ENCODE measurements around the gene MOV10L1. TPM values are rescaled to one million over a fixed set of nuclear protein-coding genes. Genes with fewer than 3 reads are reported as not detected.

MOV10L1 gene
- total and polyA plus RNA-seq, 9 of the 15 experiments (the other 6 are each of a cell fraction or from before 2014, with no cell fraction given): 0.06 to 0.43 (median 0.15) TPM

- TF ChIP-seq CLOCK (CRISPR knock-in tag; IDR thresholded peaks at IDR 0.05; ENCODE audit: borderline replicate concordance) (no peak), VEZF1 (CRISPR knock-in tag; IDR thresholded peaks at IDR 0.05) (no peak), TFE3 (CRISPR knock-in tag; IDR thresholded peaks at IDR 0.05) (no peak), GATAD2B (IDR thresholded peaks at IDR 0.05; ENCODE audit: borderline replicate concordance) (no peak), ZNF778 (CRISPR knock-in tag; IDR thresholded peaks at IDR 0.05) (no peak), SMAD3 (CRISPR knock-in tag; conservative IDR thresholded peaks at IDR 0.05) (no peak), ZFP1 (CRISPR knock-in tag; IDR thresholded peaks at IDR 0.05) (no peak), ARID2 (IDR thresholded peaks at IDR 0.05) (no peak), ARID4B (CRISPR knock-in tag; IDR thresholded peaks at IDR 0.05) (no peak), ZFP30 (CRISPR knock-in tag; IDR thresholded peaks at IDR 0.05; ENCODE audit: borderline replicate concordance) (no peak), POLR2H (tag; IDR thresholded peaks at IDR 0.05; ENCODE audit: low read depth) (no peak), ZC3H8 (IDR thresholded peaks at IDR 0.05) (no peak), EWSR1 (IDR thresholded peaks at IDR 0.05; ENCODE audit: borderline replicate concordance, low read depth, partially characterized antibody) (no peak), RBBP5 (IDR thresholded peaks at IDR 0.05; ENCODE audit: borderline replicate concordance, insufficient read depth, low read length, poor library complexity, severe bottlenecking) (no peak), BRCA1 (IDR thresholded peaks at IDR 0.05) (no peak), BRCA1 (CRISPR knock-in tag; IDR thresholded peaks at IDR 0.05) (no peak), ZKSCAN3 (CRISPR knock-in tag; IDR thresholded peaks at IDR 0.05) (no peak)
These were observed 27.5 kb downstream of the MOV10L1 start (continued) for GRCh38 chr22:50117168-50117762.

All from K562 (cell line).